ENCODE results near the gene SLC6A8.
"Not testable (repeated sequence)": the region's sequence is repeated elsewhere in the genome, so short reads cannot be mapped to it uniquely, and the experiment has no call there.

Gene SLC6A8

DNA sequence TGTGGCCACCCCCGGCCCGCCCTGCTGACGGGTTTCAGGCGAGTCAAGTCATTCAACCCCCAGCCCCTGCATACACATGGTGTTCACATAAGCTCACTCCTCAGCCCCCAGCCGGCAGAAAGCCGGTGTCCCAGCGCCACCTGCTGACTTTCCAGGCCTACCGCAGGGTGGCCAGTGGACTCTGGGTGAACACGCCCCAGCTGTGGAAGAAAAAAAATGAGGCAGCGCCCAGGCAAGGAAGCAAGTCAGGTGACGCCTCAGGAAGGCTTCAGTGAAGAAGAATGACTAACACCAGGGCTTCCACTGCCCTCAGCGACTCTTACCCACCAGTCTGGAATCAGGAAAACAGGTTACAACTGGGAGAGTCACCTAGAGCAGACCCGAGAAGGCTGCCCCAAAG is 20.7 kb downstream of the SLC6A8 start:
- DNase-seq (ENCODE audit: low spot score), result peak; percentile 72

- DNase-seq (ENCODE audit: low spot score), result no peak
Observed at GRCh38 chrX:153709726-153710674, 22.3 kb downstream of the SLC6A8 start.

DNA sequence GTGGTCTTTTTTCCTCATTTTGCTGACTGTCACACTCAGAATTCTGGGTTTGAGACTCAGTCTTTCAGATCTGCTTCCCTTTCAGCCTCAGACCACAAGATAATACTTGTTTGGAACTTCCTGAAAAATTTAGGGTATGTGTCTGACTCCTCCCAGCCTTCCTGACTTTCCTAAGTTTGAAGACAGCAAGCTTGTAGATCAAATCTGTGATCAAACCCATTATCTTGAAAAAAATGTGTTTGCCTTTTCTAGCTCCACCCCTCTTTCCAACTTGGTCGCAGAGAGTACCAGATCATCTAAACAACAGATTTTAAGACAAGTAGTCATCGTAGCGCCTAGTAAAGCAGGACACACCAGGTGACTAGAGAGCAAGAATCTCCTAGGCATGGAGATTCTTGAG is 26.5 kb downstream of the SLC6A8 start:
- DNase-seq (ENCODE audit: low spot score), result no peak

GRCh38 chrX:153717445-153717844 is 29.7 kb downstream of the SLC6A8 start:
- no peak for DNase-seq (ENCODE audit: low spot score)

GRCh38 chrX:153719238-153719637 is 31.5 kb downstream of the SLC6A8 start:
- DNase-seq (ENCODE audit: low spot score), result no peak

DNA sequence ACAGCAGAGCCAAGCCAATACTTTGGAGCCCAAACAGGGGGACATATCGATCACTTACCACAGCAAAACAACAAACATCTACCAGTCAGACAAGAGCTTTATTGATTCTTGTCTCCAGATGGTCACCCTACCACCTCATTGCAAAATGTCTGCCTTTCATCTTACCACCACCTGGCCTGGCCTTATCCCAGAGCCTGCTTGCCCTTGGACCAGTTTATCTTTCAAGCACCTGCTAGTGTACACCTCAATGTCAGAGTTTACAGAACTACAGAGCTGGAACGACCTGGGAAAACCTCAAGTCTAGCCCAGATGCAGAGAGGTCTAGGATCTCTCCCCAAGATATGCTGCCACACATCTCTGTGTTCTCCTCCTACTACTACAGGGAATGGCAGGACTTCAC is 32.0 kb downstream of the SLC6A8 start:
- DNase-seq (ENCODE audit: low spot score), result no peak

DNA sequence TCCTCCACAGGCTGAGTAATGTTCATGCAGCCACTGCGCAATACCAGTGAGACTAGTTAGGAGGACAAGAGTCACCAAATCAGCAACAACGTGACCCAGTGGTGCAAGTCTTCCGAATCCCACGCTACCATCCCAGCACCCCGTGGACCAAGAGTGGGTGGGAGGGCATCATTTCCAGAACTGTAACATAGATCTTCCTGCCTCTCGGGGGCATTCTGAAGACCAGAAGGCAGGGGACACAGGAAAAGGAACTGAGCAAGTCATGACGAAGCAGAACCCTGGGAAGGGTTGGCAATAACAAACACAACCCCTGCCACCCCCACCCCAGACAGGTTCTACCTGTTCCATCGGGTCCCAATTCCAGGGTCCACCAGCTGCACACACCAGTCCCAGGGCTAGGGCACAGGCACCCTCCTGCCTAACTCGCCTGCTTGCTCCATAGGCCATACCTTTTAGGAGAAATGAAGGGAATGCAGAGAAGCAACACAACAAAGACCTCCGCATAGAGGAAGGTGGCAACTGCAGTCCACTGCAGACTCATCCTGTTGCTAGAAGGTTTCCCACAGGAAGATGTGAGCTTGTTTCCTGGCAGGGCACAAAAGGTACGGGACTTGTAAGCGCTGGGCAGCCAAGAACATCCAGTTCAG is 35.1 kb downstream of the SLC6A8 start:
- no peak for DNase-seq (ENCODE audit: low spot score)

DNA sequence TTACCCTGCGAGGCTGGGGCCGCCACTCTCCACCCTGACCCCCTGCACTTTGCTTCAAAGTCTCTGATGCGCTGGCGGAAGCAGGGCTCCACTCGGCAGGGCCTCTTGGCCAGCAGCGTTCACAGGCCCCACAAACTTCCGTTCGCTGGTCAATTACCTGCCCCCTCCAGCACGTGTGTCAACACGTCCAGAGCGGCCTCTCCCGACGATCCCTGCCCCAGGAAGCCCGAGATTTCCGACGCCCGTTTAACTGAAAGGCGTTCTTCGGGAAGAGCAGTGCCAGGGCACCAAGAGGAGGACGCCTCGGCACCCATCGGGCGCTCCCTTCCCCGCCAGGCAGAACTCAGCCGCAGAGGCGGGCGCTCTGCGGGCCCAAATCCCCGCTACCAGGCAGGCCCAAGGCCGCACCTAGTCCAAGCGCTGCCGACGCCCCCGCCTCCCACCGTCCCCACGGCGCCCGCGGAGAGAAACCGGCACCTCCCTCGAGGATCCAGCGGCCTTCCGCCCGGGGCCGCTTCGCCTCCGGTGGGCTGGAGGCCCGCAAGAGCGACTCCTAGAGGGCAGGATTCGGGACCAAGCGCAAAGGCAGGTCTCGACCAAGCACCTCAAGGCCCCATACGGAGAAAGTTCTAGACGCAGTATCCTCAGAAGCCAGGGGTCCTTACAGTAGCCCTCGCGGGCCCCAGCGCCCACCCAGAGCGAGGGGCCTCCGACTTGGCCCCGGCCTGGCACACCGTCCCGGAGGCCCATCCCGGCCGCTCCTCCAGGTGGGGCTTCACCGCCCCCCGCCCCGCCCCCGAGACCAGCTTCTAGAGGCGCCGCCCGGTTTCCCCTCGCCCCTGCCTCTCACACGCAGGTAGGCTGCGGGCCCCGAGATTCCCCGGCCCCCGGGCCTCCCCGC is 35.9 kb downstream of the SLC6A8 start:
- no peak for DNase-seq (ENCODE audit: low spot score)

GRCh38 chrX:153724252-153725038 is 36.7 kb downstream of the SLC6A8 start, which contains the start of the genes ABCD1 and BCAP31:
ABCD1 (plus strand) TSS chrX:153724856; CDS start chrX:153725267, 411 bp downstream.
BCAP31 (minus strand) TSS chrX:153724387; CDS start chrX:153723244, 1,143 bp downstream.
- DNase-seq (ENCODE audit: low spot score), result peak; percentile 92

GRCh38 chrX:153725039-153725831 is 37.5 kb downstream of the SLC6A8 start:
- DNase-seq (ENCODE audit: low spot score), result no peak

- DNase-seq (ENCODE audit: low spot score), result no peak
Observed at GRCh38 chrX:153725832-153726285, 38.1 kb downstream of the SLC6A8 start.

- peak; percentile 70 for DNase-seq (ENCODE audit: low spot score)
Observed at GRCh38 chrX:153726286-153727122, 38.8 kb downstream of the SLC6A8 start.

- no peak for DNase-seq (ENCODE audit: low spot score)
Observed at GRCh38 chrX:153727123-153727931, 39.6 kb downstream of the SLC6A8 start.

DNA sequence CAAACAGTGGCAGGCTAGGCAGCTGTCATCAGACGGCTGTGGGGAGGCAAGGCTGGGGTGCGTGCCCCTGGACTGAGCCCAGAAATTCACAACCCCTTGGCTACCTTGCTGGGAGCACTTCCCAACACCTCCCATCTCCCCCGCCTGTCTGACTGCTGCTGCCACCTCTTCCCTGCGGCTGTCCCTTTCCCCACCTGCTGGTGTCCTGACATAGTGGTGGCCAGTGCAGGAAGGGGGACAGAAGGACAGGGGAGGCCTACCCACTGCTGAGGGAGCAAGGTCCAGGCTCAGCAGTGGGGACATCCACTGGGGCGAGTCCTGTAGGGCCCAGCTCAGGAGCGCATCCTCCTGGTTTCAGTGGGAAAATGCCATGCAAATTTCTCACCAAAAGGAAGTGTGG is 40.4 kb downstream of the SLC6A8 start:
- no peak for DNase-seq (ENCODE audit: low spot score)

GRCh38 chrX:153728951-153729631 is 41.4 kb downstream of the SLC6A8 start:
- DNase-seq (ENCODE audit: low spot score), result no peak

GRCh38 chrX:153730115-153730514 is 42.4 kb downstream of the SLC6A8 start:
- not testable (repeated sequence) for DNase-seq (ENCODE audit: low spot score)

DNA sequence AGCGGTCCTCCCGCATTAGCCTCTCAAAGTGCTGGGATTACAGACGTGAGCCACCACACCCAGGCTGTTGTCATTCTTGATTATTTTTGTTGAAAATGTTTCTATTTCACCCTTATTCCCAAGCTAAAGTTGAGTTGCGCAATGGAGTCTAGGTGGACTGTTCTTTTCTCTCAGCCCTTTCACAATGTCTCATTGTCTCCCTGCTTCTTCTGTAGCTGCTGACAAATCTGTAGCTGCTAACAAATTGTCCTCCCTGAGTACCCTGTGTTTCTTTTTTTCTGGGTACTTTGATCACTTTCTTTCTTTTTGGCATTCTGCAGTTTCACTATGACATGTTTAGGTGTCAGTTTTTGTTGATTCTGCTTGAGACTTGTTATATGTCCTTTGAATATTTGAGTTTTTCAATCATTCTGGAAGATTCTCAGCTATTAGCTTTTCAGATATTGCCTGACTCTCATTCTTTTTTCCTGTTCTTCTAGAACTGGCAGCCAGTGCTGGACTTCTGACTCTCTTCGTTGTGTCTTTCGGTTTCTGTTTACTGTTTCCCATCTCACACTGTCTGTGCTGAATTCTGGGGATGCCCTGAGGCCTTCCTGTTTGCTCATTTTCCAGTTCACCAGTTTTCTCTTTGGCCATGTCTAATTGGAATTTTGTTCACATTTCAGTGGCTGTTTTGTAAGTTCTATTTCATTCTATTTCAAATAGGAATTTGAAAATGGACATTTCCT is 43.6 kb downstream of the SLC6A8 start:
- DNase-seq (ENCODE audit: low spot score), result no peak
